Activated CD4-positive, alpha-beta T cell treated with anti-CD3 and anti-CD28 coated beads, Interleukin-2, amount 10 ng/mL, durations not matched to agents 24 days and 14 days (primary cell): ENCODE results near the gene IL18RAP. TPM values are rescaled to one million over a fixed set of nuclear protein-coding genes. Genes with fewer than 3 reads are reported as not detected.

Experiments
- DNase-seq: peaks from one replicate; pipeline ENCODE4 v3.0.0; 2022
- H3K27ac Mint-ChIP-seq: one replicate; pipeline ENCODE4 v1.8.0; 2022; ENCODE audit warnings: mild to moderate bottlenecking, mixed read lengths
- H3K27me3 Mint-ChIP-seq: one replicate; pipeline ENCODE4 v1.8.0; 2022; ENCODE audit warnings: mixed read lengths
- H3K36me3 Mint-ChIP-seq: one replicate; pipeline ENCODE4 v1.8.0; 2022; ENCODE audit warnings: low read depth, mild to moderate bottlenecking, mixed read lengths
- H3K4me1 Mint-ChIP-seq: one replicate; pipeline ENCODE4 v1.8.0; 2021; ENCODE audit warnings: mixed read lengths
- H3K4me3 Mint-ChIP-seq: one replicate; pipeline ENCODE4 v1.8.0; 2022; ENCODE audit warnings: mild to moderate bottlenecking, moderate library complexity, mixed read lengths
- H3K9me3 Mint-ChIP-seq: one replicate; pipeline ENCODE4 v1.8.0; 2021; ENCODE audit warnings: mixed read lengths
- intact Hi-C: fragments of 100-400 bp; cut with micrococcal nuclease; formaldehyde crosslinking; loops from one replicate; pipeline ENCODE4 v1.15.1; 2023
- total RNA-seq: library from RNA; stranded (reverse); gene quantifications from 2 replicates; pipeline ENCODE4 v1.2.3, GENCODE V29; 2022

The IL18RAP gene
- total RNA-seq, 1 donor from 2014 or later = 16.9 TPM

DNA sequence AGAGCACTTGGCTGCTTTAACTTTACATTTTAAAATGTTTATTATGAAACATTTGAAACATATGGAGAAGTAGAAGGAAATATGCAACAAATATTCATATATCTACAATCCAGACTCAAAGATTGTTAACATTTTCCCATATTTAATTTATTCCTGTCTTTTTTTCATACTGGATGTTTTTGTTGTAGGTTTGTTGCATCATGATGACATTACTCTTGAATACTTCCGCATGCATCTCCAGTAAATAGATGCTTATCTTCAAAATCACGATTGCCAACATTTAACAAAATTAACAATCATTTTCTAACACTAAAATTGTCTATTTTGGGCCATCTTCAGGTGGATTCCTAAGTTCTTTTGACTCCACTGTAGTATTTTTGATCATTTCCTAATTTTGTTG lies 21.1 kb upstream of the IL18RAP start:
- peak overlapping the region; percentile 43 for H3K27ac Mint-ChIP-seq
- intact Hi-C loops = no loop called here
- DNase-seq = no peak
- no peaks in the 10 kb centered on the region for H3K27me3 Mint-ChIP-seq
- peaks cover 30% of the 10 kb centered on the region for H3K4me1 Mint-ChIP-seq
- H3K36me3 Mint-ChIP-seq = peaks cover 17% of the 10 kb centered on the region
- peaks cover 4% of the 10 kb centered on the region for H3K9me3 Mint-ChIP-seq
- no peak overlapping the region for H3K4me3 Mint-ChIP-seq

DNA sequence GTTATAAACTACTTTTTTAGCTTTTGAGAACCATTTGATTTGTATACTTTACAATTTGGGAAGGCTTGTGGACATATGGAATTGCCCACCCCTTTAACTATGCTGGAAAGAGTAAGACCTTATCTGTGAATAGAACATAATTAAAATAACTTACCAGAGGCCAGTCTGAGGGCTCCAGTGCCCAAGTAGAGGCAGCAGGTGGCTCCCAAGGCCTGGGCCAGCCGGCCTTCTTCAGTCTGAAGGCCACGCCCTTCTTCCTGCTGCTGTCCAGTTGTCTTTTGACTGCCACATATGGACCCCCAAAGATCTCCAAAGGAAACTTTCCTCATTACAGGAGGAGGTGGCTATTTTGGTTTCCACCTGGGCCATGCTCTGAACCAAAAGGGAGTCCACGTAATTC lies 12.0 kb upstream of the IL18RAP start:
- DNase-seq = no peak
- Mint-ChIP-seq H3K27me3 (no peaks in the 10 kb centered on the region), H3K4me3 (no peak overlapping the region), H3K27ac (no peak overlapping the region), H3K9me3 (peaks cover 16% of the 10 kb centered on the region), H3K36me3 (peaks cover 30% of the 10 kb centered on the region), H3K4me1 (peaks cover 13% of the 10 kb centered on the region)
- intact Hi-C loops = no loop called here

DNA sequence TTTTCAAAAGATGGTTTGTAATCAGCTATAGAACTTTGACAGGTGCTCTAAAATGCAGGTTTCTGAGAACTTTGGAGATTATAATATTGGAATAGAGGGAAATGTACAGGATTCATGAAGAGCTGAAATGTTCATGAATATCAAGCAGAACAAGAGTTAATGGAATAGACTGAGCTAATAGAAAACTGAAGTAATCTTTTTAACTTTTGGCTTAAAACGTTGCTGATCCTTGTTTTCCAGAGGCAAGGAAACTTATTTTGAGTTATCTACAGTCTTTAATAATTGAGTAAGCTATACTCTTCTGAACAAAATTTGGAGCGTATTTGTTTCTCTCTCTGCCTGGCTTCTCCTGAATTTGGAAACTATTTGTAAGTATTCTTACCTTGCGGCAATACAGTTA lies 10.8 kb upstream of the IL18RAP start:
- H3K27ac Mint-ChIP-seq = no peak overlapping the region
- intact Hi-C loops = no loop called here
- H3K4me1 Mint-ChIP-seq = peaks cover 22% of the 10 kb centered on the region
- peaks cover 37% of the 10 kb centered on the region for H3K36me3 Mint-ChIP-seq
- no peak overlapping the region for H3K4me3 Mint-ChIP-seq
- no peaks in the 10 kb centered on the region for H3K27me3 Mint-ChIP-seq
- DNase-seq = no peak
- H3K9me3 Mint-ChIP-seq = peaks cover 21% of the 10 kb centered on the region

GRCh38 chr2:102417946-102418345 lies 5.0 kb upstream of the IL18RAP start:
- Mint-ChIP-seq H3K27ac (peak overlapping the region; percentile 89), H3K4me1 (peaks cover 64% of the 10 kb centered on the region), H3K36me3 (peaks cover 53% of the 10 kb centered on the region), H3K27me3 (no peaks in the 10 kb centered on the region), H3K4me3 (peak overlapping the region; percentile 78), H3K9me3 (peaks cover 18% of the 10 kb centered on the region)
- no peak for DNase-seq
- intact Hi-C loops = loop anchor here (1.0 to 5.0 kb wide), 5 partner anchors 11 to 336 kb away; no protein-coding TSS in a partner anchor

DNA sequence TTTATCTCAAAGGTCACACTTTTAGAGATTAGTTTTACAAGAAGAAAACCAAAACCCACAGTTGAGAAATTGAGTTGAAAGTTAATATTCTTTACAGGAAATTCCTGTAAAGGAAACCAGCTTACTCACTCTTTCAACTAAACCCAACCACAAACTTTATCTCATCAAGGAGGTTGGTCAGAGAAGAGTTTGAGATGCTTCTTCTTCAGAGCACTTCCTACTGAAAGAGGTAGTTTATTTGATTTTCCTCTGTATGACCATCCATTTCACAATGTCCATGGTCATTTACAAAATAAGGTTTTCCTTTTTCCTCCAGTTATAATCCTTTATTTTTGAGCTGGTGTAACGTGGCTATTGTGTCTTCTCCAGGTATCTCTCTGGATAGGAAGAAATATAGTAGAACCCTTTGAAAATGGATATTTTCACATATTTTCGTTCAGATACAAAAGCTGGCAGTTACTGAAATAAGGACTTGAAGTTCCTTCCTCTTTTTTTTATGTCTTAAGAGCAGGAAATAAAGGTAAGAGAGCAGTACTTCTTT lies 4.5 kb upstream of the IL18RAP start:
- peaks cover 53% of the 10 kb centered on the region for H3K36me3 Mint-ChIP-seq
- H3K4me1 Mint-ChIP-seq = peaks cover 69% of the 10 kb centered on the region
- peak; percentile 79 for DNase-seq
- peak overlapping the region; percentile 86 for H3K4me3 Mint-ChIP-seq
- H3K27me3 Mint-ChIP-seq = no peaks in the 10 kb centered on the region
- H3K27ac Mint-ChIP-seq = peak overlapping the region; percentile 94
- peaks cover 18% of the 10 kb centered on the region for H3K9me3 Mint-ChIP-seq
- intact Hi-C loops = loop anchor here (1.0 to 5.0 kb wide), 5 partner anchors 11 to 336 kb away; no protein-coding TSS in a partner anchor

DNA sequence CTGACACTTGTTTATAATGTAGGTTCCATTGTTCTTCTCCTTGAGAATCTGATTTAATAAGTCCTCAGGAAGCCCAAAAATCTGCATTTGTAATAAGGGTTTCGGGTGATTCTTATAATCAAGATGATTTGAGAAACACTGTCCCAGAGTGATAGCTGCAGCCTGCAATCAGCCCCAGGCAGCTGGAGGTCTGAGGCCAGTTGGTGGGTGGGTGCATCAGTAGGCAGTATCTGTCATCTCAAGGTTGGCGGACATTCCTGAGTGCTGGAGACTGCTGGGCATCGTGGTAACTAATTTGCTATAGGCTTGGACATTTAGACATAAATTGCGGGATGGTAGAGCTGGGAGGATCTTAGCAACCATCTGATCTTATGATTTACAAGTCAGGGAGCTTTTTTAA lies 2.7 kb upstream of the IL18RAP start:
- DNase-seq = no peak
- Mint-ChIP-seq H3K4me3 (peak overlapping the region; percentile 86), H3K27ac (peak overlapping the region; percentile 83), H3K27me3 (no peaks in the 10 kb centered on the region), H3K36me3 (peaks cover 59% of the 10 kb centered on the region), H3K4me1 (peaks cover 84% of the 10 kb centered on the region), H3K9me3 (peaks cover 18% of the 10 kb centered on the region)
- intact Hi-C loops = no loop called here

DNA sequence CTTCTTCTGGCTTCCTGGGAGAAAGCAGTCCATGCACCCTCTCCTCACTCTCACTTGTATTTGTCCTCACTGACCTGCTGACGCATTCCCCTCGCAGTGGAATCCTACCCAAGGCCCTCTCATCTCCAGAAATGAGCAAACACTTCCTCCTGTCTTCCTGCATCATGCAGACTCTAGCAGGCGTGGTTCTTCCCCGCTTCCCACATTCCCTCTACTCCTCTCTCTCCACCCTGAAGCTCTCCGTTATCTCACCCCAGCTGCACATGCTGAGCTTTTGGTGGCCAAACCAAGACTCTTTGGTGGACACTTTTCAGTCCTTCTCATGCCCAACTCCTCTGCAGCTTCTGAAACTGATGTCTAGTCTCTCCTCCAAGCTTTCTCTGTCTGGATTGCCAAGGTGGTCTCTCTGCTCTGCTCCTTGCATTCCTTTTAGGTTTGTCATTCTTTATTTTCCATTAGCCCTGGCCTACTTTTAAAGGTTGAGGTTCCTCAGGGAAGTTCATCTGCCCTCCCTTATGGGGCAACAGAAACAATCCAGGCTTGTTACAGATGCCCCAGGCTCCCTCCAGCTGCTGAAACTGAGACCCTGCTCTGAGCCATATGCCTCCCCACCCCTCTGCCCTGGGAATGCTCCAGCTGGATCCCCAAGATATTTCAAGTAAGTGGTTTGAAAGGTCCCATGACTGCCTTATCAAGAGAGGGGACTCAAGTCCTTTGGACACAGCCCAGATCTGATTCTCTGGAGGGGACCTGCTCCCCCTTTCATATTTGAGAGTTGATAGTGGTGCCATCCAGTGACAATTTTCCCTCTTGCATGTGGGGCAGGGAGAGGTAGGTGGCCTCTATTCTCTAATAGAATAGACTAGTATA lies 835 bp upstream of the IL18RAP start:
- H3K9me3 Mint-ChIP-seq = peaks cover 15% of the 10 kb centered on the region
- intact Hi-C loops = no loop called here
- H3K36me3 Mint-ChIP-seq = peaks cover 58% of the 10 kb centered on the region
- peak overlapping the region; percentile 86 for H3K4me3 Mint-ChIP-seq
- H3K27ac Mint-ChIP-seq = peak overlapping the region; percentile 70
- peaks cover 84% of the 10 kb centered on the region for H3K4me1 Mint-ChIP-seq
- H3K27me3 Mint-ChIP-seq = no peaks in the 10 kb centered on the region
- DNase-seq = no peak

- peak overlapping the region; percentile 86 for H3K4me3 Mint-ChIP-seq
These were observed 408 bp downstream of the IL18RAP start for GRCh38 chr2:102423368-102423767.

GRCh38 chr2:102424754-102425153 lies 1.8 kb downstream of the IL18RAP start:
- Mint-ChIP-seq H3K9me3 (peaks cover 13% of the 10 kb centered on the region), H3K27me3 (no peaks in the 10 kb centered on the region), H3K4me1 (peaks cover 80% of the 10 kb centered on the region), H3K36me3 (peaks cover 72% of the 10 kb centered on the region), H3K4me3 (peak overlapping the region; percentile 54), H3K27ac (peak overlapping the region; percentile 84)
- DNase-seq = peak; percentile 65
- intact Hi-C loops = no loop called here

More at GRCh38 chr2:102423368-102423767, 408 bp downstream of the IL18RAP start:
- no peak for DNase-seq
- Mint-ChIP-seq H3K36me3 (peaks cover 59% of the 10 kb centered on the region), H3K27me3 (no peaks in the 10 kb centered on the region), H3K9me3 (peaks cover 10% of the 10 kb centered on the region), H3K4me1 (peaks cover 78% of the 10 kb centered on the region), H3K27ac (peak overlapping the region; percentile 91)
- intact Hi-C loops = no loop called here

- intact Hi-C loops = no loop called here
- Mint-ChIP-seq H3K4me1 (peaks cover 78% of the 10 kb centered on the region), H3K27me3 (no peaks in the 10 kb centered on the region), H3K9me3 (peaks cover 19% of the 10 kb centered on the region), H3K4me3 (no peak overlapping the region), H3K27ac (peak overlapping the region; percentile 21), H3K36me3 (peaks cover 79% of the 10 kb centered on the region)
- no peak for DNase-seq
These were observed 2.6 kb downstream of the IL18RAP start for GRCh38 chr2:102425441-102426132.

GRCh38 chr2:102427249-102427648 lies 4.3 kb downstream of the IL18RAP start:
- H3K9me3 Mint-ChIP-seq = peaks cover 25% of the 10 kb centered on the region
- DNase-seq = no peak
- no peak overlapping the region for H3K27ac Mint-ChIP-seq
- H3K4me3 Mint-ChIP-seq = no peak overlapping the region
- H3K4me1 Mint-ChIP-seq = peaks cover 65% of the 10 kb centered on the region
- peaks cover 79% of the 10 kb centered on the region for H3K36me3 Mint-ChIP-seq
- intact Hi-C loops = no loop called here
- H3K27me3 Mint-ChIP-seq = no peaks in the 10 kb centered on the region

DNA sequence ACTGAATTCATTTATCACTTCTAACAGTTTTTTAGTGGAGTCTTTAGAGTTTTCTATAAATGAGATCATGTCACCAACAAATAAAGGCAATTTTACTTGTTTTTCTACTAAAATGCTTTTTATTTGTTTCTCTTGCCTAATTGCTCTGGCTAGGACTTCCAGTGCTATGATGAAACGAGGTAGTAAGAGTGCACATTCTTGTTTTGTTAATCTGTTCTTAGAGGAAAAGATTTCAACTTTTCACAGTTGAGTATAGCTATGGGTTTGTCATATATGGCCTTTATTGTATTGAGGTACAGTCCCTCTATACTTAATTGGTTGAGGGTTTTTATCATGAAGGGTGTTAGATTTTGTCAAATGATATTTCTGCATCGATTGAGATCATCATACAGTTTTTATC lies 5.6 kb downstream of the IL18RAP start:
- Mint-ChIP-seq H3K9me3 (peaks cover 27% of the 10 kb centered on the region), H3K4me3 (no peak overlapping the region), H3K36me3 (peaks cover 77% of the 10 kb centered on the region), H3K27me3 (no peaks in the 10 kb centered on the region), H3K4me1 (peaks cover 57% of the 10 kb centered on the region), H3K27ac (no peak overlapping the region)
- intact Hi-C loops = no loop called here
- no peak for DNase-seq

DNA sequence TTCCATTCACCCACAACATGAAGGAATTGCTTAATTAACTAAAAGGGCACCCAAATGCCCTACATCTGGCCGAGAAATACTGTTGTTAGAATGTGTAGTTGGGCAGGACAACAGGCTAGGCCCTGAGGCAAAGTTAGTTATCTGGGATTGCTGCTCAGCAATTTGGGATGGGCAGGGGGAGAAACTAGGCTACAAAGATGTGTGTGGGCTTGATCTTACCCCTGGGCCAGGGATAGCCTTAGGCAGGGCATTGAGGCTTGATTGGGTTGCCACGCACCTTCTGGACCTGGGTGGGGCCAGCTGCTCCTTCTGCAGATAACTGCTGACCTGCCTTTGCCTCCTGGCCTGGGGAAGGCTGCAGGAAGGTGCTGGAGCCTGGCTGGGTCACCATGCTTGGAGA lies 9.4 kb downstream of the IL18RAP start:
- H3K27ac Mint-ChIP-seq = no peak overlapping the region
- intact Hi-C loops = loop anchor here (10.0 kb wide), 1 partner anchor 728 kb away; no protein-coding TSS in a partner anchor
- peaks cover 52% of the 10 kb centered on the region for H3K4me1 Mint-ChIP-seq
- peaks cover 75% of the 10 kb centered on the region for H3K36me3 Mint-ChIP-seq
- peaks cover 21% of the 10 kb centered on the region for H3K9me3 Mint-ChIP-seq
- H3K4me3 Mint-ChIP-seq = no peak overlapping the region
- no peak for DNase-seq
- H3K27me3 Mint-ChIP-seq = no peaks in the 10 kb centered on the region
